SU-DHL-6 (cell line): ENCODE measurements around the gene CNTRL.
"Not testable (repeated sequence)": the region's sequence is repeated elsewhere in the genome, so short reads cannot be mapped to it uniquely, and the experiment has no call there.

Experiments used
- H2AFZ ChIP-seq: fragments of 200-600 bp; sonication (generic); 2 replicates; pipeline ENCODE4 v1.6.1; 2014; ENCODE audit warnings: low read depth, mild to moderate bottlenecking, moderate library complexity, mixed read lengths, antibody characterized with exemption, low read length; ENCODE audit not compliant: severe bottlenecking
- H3F3A ChIP-seq: fragments of 200-600 bp; shearing (Covaris generic); 2 replicates; pipeline ENCODE4 v1.6.0; 2016; ENCODE audit warnings: antibody characterized with exemption, mild to moderate bottlenecking; ENCODE audit not compliant: insufficient read depth
- H3K27ac ChIP-seq: fragments of 200-600 bp; sonication (generic); 2 replicates; pipeline ENCODE4 v1.5.1; 2016; ENCODE audit warnings: low read depth, mild to moderate bottlenecking, low read length, moderate library complexity, mixed read lengths
- H3K27me3 ChIP-seq: fragments of 200-600 bp; sonication (generic), shearing (Covaris generic); 2 replicates; pipeline ENCODE4 v1.6.0; 2014; ENCODE audit warnings: mild to moderate bottlenecking, low read length
- H3K36me3 ChIP-seq: fragments of 200-600 bp; sonication (generic); 2 replicates; pipeline ENCODE4 v1.6.1; 2014; ENCODE audit warnings: mild to moderate bottlenecking, low read length, mixed read lengths
- H3K4me2 ChIP-seq: fragments of 300-600, 200-600 bp; shearing (Covaris generic), sonication (generic); 2 replicates; pipeline ENCODE4 v1.6.0; 2014; ENCODE audit warnings: low read length, low read depth, mild to moderate bottlenecking; ENCODE audit not compliant: poor library complexity, severe bottlenecking
- H3K4me3 ChIP-seq: fragments of 200-600 bp; sonication (generic); 2 replicates; pipeline ENCODE4 v1.5.1; 2014; ENCODE audit warnings: antibody characterized with exemption, low read length, mild to moderate bottlenecking, mixed read lengths; ENCODE audit not compliant: insufficient read depth, poor library complexity, severe bottlenecking
- H3K79me2 ChIP-seq: fragments of 200-600 bp; sonication (generic); 2 replicates; pipeline ENCODE4 v1.6.1; 2014; ENCODE audit warnings: mild to moderate bottlenecking, low read length, moderate library complexity; ENCODE audit not compliant: insufficient read depth
- H3K9ac ChIP-seq: fragments of 200-600 bp; sonication (generic); 2 replicates; pipeline ENCODE4 v1.7.0; 2014; ENCODE audit warnings: mild to moderate bottlenecking, low read length
- H3K9me2 ChIP-seq: fragments of 200-600 bp; sonication (generic); replicated peaks from 2 replicates; pipeline ENCODE4 v1.6.1; 2014; ENCODE audit warnings: low read length; ENCODE audit not compliant: insufficient read depth
- H3K9me3 ChIP-seq: fragments of 200-600 bp; sonication (generic); 2 replicates; pipeline ENCODE4 v1.6.1; 2014; ENCODE audit warnings: low read length, mixed read lengths; ENCODE audit not compliant: insufficient read depth
- H4K20me1 ChIP-seq: fragments of 200-600 bp; sonication (generic); 2 replicates; pipeline ENCODE4 v1.6.1; 2014; ENCODE audit warnings: low read depth, mild to moderate bottlenecking, antibody characterized with exemption, low read length, moderate library complexity, mixed read lengths
- CTCF ChIP-seq: fragments of 200-600 bp; sonication (generic); IDR thresholded peaks from one replicate; pipeline ENCODE4 v1.5.1; 2017; ENCODE audit warnings: antibody characterized with exemption, mild to moderate bottlenecking, low read length, moderate library complexity; ENCODE audit not compliant: insufficient read depth, poor library complexity, severe bottlenecking
- EZH2phosphoT487 ChIP-seq: fragments of 200-600 bp; sonication (generic), shearing (Covaris generic); conservative IDR thresholded peaks from 2 replicates; pipeline ENCODE4 v1.6.1; 2018; ENCODE audit warnings: mild to moderate bottlenecking, antibody characterized with exemption, low read length, moderate library complexity, mixed read lengths

The CNTRL gene

GRCh38 chr9:121029469-121029868, 45.3 kb upstream of the CNTRL start:
- H4K20me1 ChIP-seq: no peaks in the 10 kb centered on the region

GRCh38 chr9:121034529-121034928, 40.2 kb upstream of the CNTRL start:
- H3K4me3 ChIP-seq: no peak overlapping the region
- H3K27ac ChIP-seq: no peak overlapping the region
- no peaks in the 10 kb centered on the region for H3K36me3 ChIP-seq
- no peaks in the 10 kb centered on the region for H3K79me2 ChIP-seq
- no peaks in the 10 kb centered on the region for H3K27me3 ChIP-seq
- no peak overlapping the region for H3K4me2 ChIP-seq
- H3F3A ChIP-seq: no peaks in the 10 kb centered on the region
- H3K9me2 ChIP-seq: no peaks in the 10 kb centered on the region
- no peaks in the 10 kb centered on the region for H4K20me1 ChIP-seq
- H3K9me3 ChIP-seq: no peaks in the 10 kb centered on the region
- TF ChIP-seq EZH2phosphoT487 (no peak), CTCF (no peak)
- H2AFZ ChIP-seq: no peak overlapping the region
- H3K9ac ChIP-seq: no peak overlapping the region

More at GRCh38 chr9:121029469-121029868, 45.3 kb upstream of the CNTRL start:
- Histone ChIP-seq H3K27ac (no peak overlapping the region), H2AFZ (no peak overlapping the region), H3K27me3 (no peaks in the 10 kb centered on the region), H3K36me3 (no peaks in the 10 kb centered on the region), H3K9me2 (no peaks in the 10 kb centered on the region), H3K9ac (no peak overlapping the region), H3K4me2 (no peak overlapping the region), H3K9me3 (no peaks in the 10 kb centered on the region), H3K79me2 (no peaks in the 10 kb centered on the region), H3K4me3 (no peak overlapping the region), H3F3A (no peaks in the 10 kb centered on the region)
- TF ChIP-seq CTCF: no peak
- TF ChIP-seq EZH2phosphoT487: no peak

DNA sequence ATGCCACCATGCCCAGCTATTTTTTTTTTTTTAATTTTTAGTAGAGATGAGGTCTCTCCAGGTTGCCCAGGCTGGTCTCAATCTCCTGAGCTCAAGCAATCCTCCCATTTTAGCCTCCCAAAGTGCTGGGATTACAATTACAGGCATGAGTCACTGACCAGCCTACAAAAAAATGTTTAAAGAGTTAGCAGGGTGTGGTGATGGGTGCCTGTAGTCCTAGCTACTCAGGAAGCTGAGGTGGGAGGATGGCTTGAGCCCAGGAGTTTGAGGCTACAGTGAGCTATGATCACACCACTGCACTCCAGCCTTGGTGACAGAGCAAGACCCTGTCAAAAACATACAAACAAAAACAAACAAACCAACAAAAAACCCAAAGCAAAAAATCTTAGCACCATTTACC, 39.0 kb upstream of the CNTRL start:
- H3F3A ChIP-seq, H4K20me1 ChIP-seq, H3K9me3 ChIP-seq, H3K4me2 ChIP-seq, H3K36me3 ChIP-seq, H3K27me3 ChIP-seq, H2AFZ ChIP-seq, H3K9me2 ChIP-seq, H3K79me2 ChIP-seq, H3K9ac ChIP-seq, H3K27ac ChIP-seq, H3K4me3 ChIP-seq: not testable (repeated sequence)

- no peaks in the 10 kb centered on the region for H3K9me2 ChIP-seq
These were observed 36.4 kb upstream of the CNTRL start for GRCh38 chr9:121038362-121038761.

More at GRCh38 chr9:121038362-121038761, 36.4 kb upstream of the CNTRL start:
- Histone ChIP-seq H2AFZ (no peak overlapping the region), H3F3A (no peaks in the 10 kb centered on the region), H3K27me3 (no peaks in the 10 kb centered on the region), H3K79me2 (no peaks in the 10 kb centered on the region), H3K9ac (no peak overlapping the region), H3K4me2 (no peak overlapping the region), H3K4me3 (no peak overlapping the region), H3K27ac (no peak overlapping the region), H3K36me3 (no peaks in the 10 kb centered on the region), H3K9me3 (no peaks in the 10 kb centered on the region), H4K20me1 (no peaks in the 10 kb centered on the region)
- no peak for TF ChIP-seq EZH2phosphoT487
- TF ChIP-seq CTCF: no peak
